Neuronal stem cell (in vitro differentiated cells): Measurements from ENCODE around the gene TNFRSF13B.
"Not testable (repeated sequence)": the region's sequence is repeated elsewhere in the genome, so short reads cannot be mapped to it uniquely, and the experiment has no call there.

Source experiments
- DNase-seq: peaks from one replicate; pipeline ENCODE4 v3.0.0-alpha.2; 2013; ENCODE audit warnings: low spot score
- H2AFZ ChIP-seq: one replicate; pipeline ENCODE4 v1.6.1; 2013; ENCODE audit warnings: mild to moderate bottlenecking, low read length, inconsistent platforms
- H2AK5ac ChIP-seq: 2 replicates; pipeline ENCODE4 v1.6.1; 2013; ENCODE audit warnings: low read depth, mild to moderate bottlenecking, inconsistent platforms, low read length, moderate library complexity, mixed read lengths
- H2BK120ac ChIP-seq: 2 replicates; pipeline ENCODE4 v1.6.1; 2013; ENCODE audit warnings: low read depth, mild to moderate bottlenecking, inconsistent platforms, low read length, moderate library complexity, mixed read lengths
- H2BK12ac ChIP-seq: one replicate; pipeline ENCODE4 v1.6.1; 2013; ENCODE audit warnings: low read length, inconsistent platforms
- H2BK15ac ChIP-seq: 2 replicates; pipeline ENCODE4 v1.6.1; 2013; ENCODE audit warnings: mild to moderate bottlenecking, low read length, inconsistent platforms, mixed read lengths
- H2BK5ac ChIP-seq: one replicate; pipeline ENCODE4 v1.6.1; 2013; ENCODE audit warnings: inconsistent platforms, mild to moderate bottlenecking, low read length, moderate library complexity
- H3K14ac ChIP-seq: one replicate; pipeline ENCODE4 v1.6.1; 2013; ENCODE audit warnings: low read length, inconsistent platforms
- H3K18ac ChIP-seq: 2 replicates; pipeline ENCODE4 v1.6.1; 2013; ENCODE audit warnings: low read length, inconsistent platforms
- H3K23ac ChIP-seq: 2 replicates; pipeline ENCODE4 v1.6.1; 2013; ENCODE audit warnings: low read depth, mild to moderate bottlenecking, mixed read lengths, low read length, inconsistent platforms; ENCODE audit not compliant: poor library complexity
- H3K27ac ChIP-seq: replicated peaks from 3 replicates; pipeline ENCODE4 v1.5.1; 2013; ENCODE audit warnings: low read length, inconsistent platforms
- H3K27me3 ChIP-seq, 3 experiments: 2 replicates each; pipeline ENCODE4 v1.6.1; 2013; ENCODE audit warnings: low read length in 3 of 3, mild to moderate bottlenecking in 2 of 3, inconsistent platforms in 1 of 3, low read depth in 1 of 3, mixed read lengths in 1 of 3, moderate library complexity in 1 of 3; ENCODE audit not compliant: control insufficient read depth in 3 of 3, insufficient read depth in 3 of 3
- H3K36me3 ChIP-seq, 2 donors: replicated peaks in 1 of 2; 2 replicates each; pipeline ENCODE4 v1.6.1; 2013; ENCODE audit warnings: low read length in 2 of 2; ENCODE audit not compliant: control insufficient read depth in 2 of 2, insufficient read depth in 2 of 2
- H3K4ac ChIP-seq: 2 replicates; pipeline ENCODE4 v1.6.1; 2013; ENCODE audit warnings: inconsistent platforms, mild to moderate bottlenecking, low read length, moderate library complexity
- H3K4me1 ChIP-seq, 2 donors: 1 replicate in 1 of 2; 2 replicates in 1 of 2; pipeline ENCODE4 v1.6.1; 2013; ENCODE audit warnings: low read length in 2 of 2, low read depth in 1 of 2; ENCODE audit not compliant: control insufficient read depth in 2 of 2, insufficient read depth in 1 of 2
- H3K4me2 ChIP-seq: one replicate; pipeline ENCODE4 v1.6.1; 2013; ENCODE audit warnings: mild to moderate bottlenecking, low read length, inconsistent platforms; ENCODE audit not compliant: insufficient read depth, poor library complexity, severe bottlenecking
- H3K4me3 ChIP-seq, 2 donors: 2 replicates each; pipeline ENCODE4 v1.5.1; 2013; ENCODE audit warnings: low read length in 2 of 2, mild to moderate bottlenecking in 2 of 2, inconsistent platforms in 1 of 2, moderate library complexity in 1 of 2
- H3K79me1 ChIP-seq: one replicate; pipeline ENCODE4 v1.6.1; 2013; ENCODE audit warnings: low read depth, mild to moderate bottlenecking, inconsistent platforms, low read length, moderate library complexity
- H3K9ac ChIP-seq: one replicate; pipeline ENCODE4 v1.6.1; 2013; ENCODE audit warnings: mild to moderate bottlenecking, low read depth, low read length, inconsistent platforms; ENCODE audit not compliant: poor library complexity
- H3K9me3 ChIP-seq, 2 donors: replicated peaks in 1 of 2; 2 replicates each; pipeline versions ENCODE3 to v1.6.1; 2013; ENCODE audit warnings: low read length in 2 of 2, mild to moderate bottlenecking in 2 of 2, inconsistent platforms in 1 of 2, low read depth in 1 of 2, mixed read lengths in 1 of 2, moderate library complexity in 1 of 2; ENCODE audit not compliant: control insufficient read depth in 2 of 2, insufficient read depth in 1 of 2
- H4K8ac ChIP-seq: one replicate; pipeline ENCODE4 v1.6.1; 2013; ENCODE audit warnings: low read depth, mild to moderate bottlenecking, inconsistent platforms, low read length, moderate library complexity
- H4K91ac ChIP-seq: one replicate; pipeline ENCODE4 v1.6.1; 2013; ENCODE audit warnings: low read length, low read depth, mild to moderate bottlenecking, inconsistent platforms; ENCODE audit not compliant: poor library complexity
- WGBS, 2 donors: extraction: QIAGEN DNeasy Blood & Tissue Kit; methylation state at CpG; one replicate each; pipeline ENCODE4 v1.1.7; 2013; ENCODE audit warnings: missing lambda C conversion rate in 2 of 2, mixed read lengths in 1 of 2; ENCODE audit not compliant: insufficient read length in 2 of 2, insufficient replicate concordance in 1 of 2; ENCODE audit errors: extremely low coverage in 2 of 2; 5-methylcytosine and 5-hydroxymethylcytosine counted together

The TNFRSF13B gene

GRCh38 chr17:17008621-17009397, 36.9 kb upstream of the TNFRSF13B start:
- DNase-seq, H3K4ac ChIP-seq, H3K27ac ChIP-seq, H2BK15ac ChIP-seq, H3K79me1 ChIP-seq, H2BK120ac ChIP-seq, H3K4me3 ChIP-seq, H3K9me3 ChIP-seq, H3K4me2 ChIP-seq, H2AFZ ChIP-seq, H4K91ac ChIP-seq, H3K27me3 ChIP-seq, H3K18ac ChIP-seq, H3K9ac ChIP-seq, H3K14ac ChIP-seq, H2AK5ac ChIP-seq, H3K23ac ChIP-seq, H3K4me1 ChIP-seq, H2BK5ac ChIP-seq, H4K8ac ChIP-seq, H3K36me3 ChIP-seq, H2BK12ac ChIP-seq: not testable (repeated sequence)
- WGBS, 2 donors: no CpG with 5 or more reads among the region's 10 CpGs

GRCh38 chr17:17007891-17008290, 36.0 kb upstream of the TNFRSF13B start:
- H2BK5ac ChIP-seq, H3K79me1 ChIP-seq, H3K9ac ChIP-seq, H3K9me3 ChIP-seq, H4K8ac ChIP-seq, H2BK15ac ChIP-seq, H2AK5ac ChIP-seq, H3K18ac ChIP-seq, H3K4ac ChIP-seq, H3K4me3 ChIP-seq, H2BK12ac ChIP-seq, H3K36me3 ChIP-seq, H2AFZ ChIP-seq, H2BK120ac ChIP-seq, H3K4me2 ChIP-seq, H4K91ac ChIP-seq, H3K27ac ChIP-seq, H3K4me1 ChIP-seq, H3K27me3 ChIP-seq, H3K23ac ChIP-seq, H3K14ac ChIP-seq, DNase-seq: not testable (repeated sequence)
- WGBS, 2 donors: no CpG with 5 or more reads among the region's 6 CpGs

- not testable (repeated sequence) for H3K23ac ChIP-seq, H2BK5ac ChIP-seq, H3K36me3 ChIP-seq, H3K4ac ChIP-seq, H3K4me1 ChIP-seq, H3K4me2 ChIP-seq, H3K9me3 ChIP-seq, DNase-seq, H3K79me1 ChIP-seq, H2AFZ ChIP-seq, H3K27ac ChIP-seq, H2BK120ac ChIP-seq, H3K4me3 ChIP-seq, H4K8ac ChIP-seq, H2BK12ac ChIP-seq, H4K91ac ChIP-seq, H3K14ac ChIP-seq, H3K27me3 ChIP-seq, H3K9ac ChIP-seq
- no CpG with 5 or more reads among the region's 14 CpGs for WGBS, 2 donors
- peak overlapping the region; percentile 76 for H3K18ac ChIP-seq
- peak overlapping the region; percentile 43 for H2BK15ac ChIP-seq
- peak overlapping the region; percentile 61 for H2AK5ac ChIP-seq
Measured at GRCh38 chr17:17004997-17005614, 33.2 kb upstream of the TNFRSF13B start.

GRCh38 chr17:17004251-17004996, 32.5 kb upstream of the TNFRSF13B start:
- no peak for DNase-seq
- H4K8ac ChIP-seq: no peak overlapping the region

More at GRCh38 chr17:17004251-17004996, 32.5 kb upstream of the TNFRSF13B start:
- no peak overlapping the region for H3K4me2 ChIP-seq
- H3K4ac ChIP-seq: no peak overlapping the region
- H2BK5ac ChIP-seq: peak overlapping the region; percentile 39
- H3K9me3 ChIP-seq: no peaks in the 10 kb centered on the region
- H2BK15ac ChIP-seq: peak overlapping the region; percentile 43
- H2BK12ac ChIP-seq: no peak overlapping the region
- H2AK5ac ChIP-seq: peak overlapping the region; percentile 70
- H3K27ac ChIP-seq: no peak overlapping the region
- H3K36me3 ChIP-seq: no peaks in the 10 kb centered on the region
- H4K91ac ChIP-seq: no peak overlapping the region
- H2AFZ ChIP-seq: no peak overlapping the region
- peak overlapping the region; percentile 64 for H3K18ac ChIP-seq
- H3K4me1 ChIP-seq: no peaks in the 10 kb centered on the region
- H2BK120ac ChIP-seq: no peak overlapping the region
- no peak overlapping the region for H3K23ac ChIP-seq
- no peak overlapping the region for H3K9ac ChIP-seq
- no peak overlapping the region for H3K4me3 ChIP-seq
- H3K79me1 ChIP-seq: no peaks in the 10 kb centered on the region
- no CpG with 5 or more reads among the region's 19 CpGs for WGBS, 2 donors
- H3K27me3 ChIP-seq: peaks cover 0 to 3% (median 0%) of the 10 kb centered on the region in 3 experiments
- peak overlapping the region; percentile 38 for H3K14ac ChIP-seq
